Endothelial cell of umbilical vein (primary cell): ENCODE results near the gene ITPRIPL1. TPM values are rescaled to one million over a fixed set of nuclear protein-coding genes. Genes with fewer than 3 reads are reported as not detected.
A peak's percentile ranks its signal among the peaks of the same experiment; 100 is the strongest.

Experiments used
- BruUV-seq: library from RNA; stranded (reverse); fragments of 400-500 nt; replicated peaks from 2 replicates; lab custom pipeline; 2021; lab: Mats Ljungman, UMichigan
- CTCF ChIA-PET: fragments of 300-600, 350-600 bp; sonication (Branson Sonifier 250); formaldehyde crosslinking; loops from one replicate; lab custom pipeline; 2021; ENCODE audit warnings: antibody characterized with exemption, inconsistent platforms; lab: Charles Lee
- POLR2A ChIA-PET: fragments of 300-600, 350-600 bp; sonication (Branson Sonifier 250); formaldehyde crosslinking; loops from one replicate; lab custom pipeline; 2021; ENCODE audit warnings: antibody characterized with exemption, inconsistent platforms; lab: Charles Lee
- DNase-seq: peaks from one replicate; pipeline ENCODE4 v3.0.0-alpha.2; 2011; ENCODE audit warnings: low read depth, low spot score
- FAIRE-seq: peaks from 2 replicates; lab custom pipeline; 2011; peaks lifted over from hg19 to GRCh38; lab: Jason Lieb, UNC
- H2AFZ ChIP-seq: 2 replicates; pipeline ENCODE4 v1.6.0; 2012; ENCODE audit warnings: low read depth, low read length, control low read depth, inconsistent platforms
- H3K27ac ChIP-seq: 2 replicates; pipeline ENCODE4 v1.5.1; 2011; ENCODE audit warnings: low read depth, mild to moderate bottlenecking, control low read depth, low read length, moderate library complexity; ENCODE audit not compliant: insufficient read depth
- H3K27me3 ChIP-seq, 2 experiments: 2 replicates each; pipeline versions ENCODE4 v1.6.0 to v1.6.1; 2011; ENCODE audit warnings: low read length in 2 of 2, mixed read lengths in 1 of 2; ENCODE audit not compliant: control insufficient read depth in 2 of 2, insufficient read depth in 2 of 2
- H3K36me3 ChIP-seq, 2 experiments: 2 replicates in 1 of 2; 3 replicates in 1 of 2; pipeline ENCODE4 v1.5.1; 2011; ENCODE audit warnings: low read length in 2 of 2, mild to moderate bottlenecking in 1 of 2, moderate library complexity in 1 of 2; ENCODE audit not compliant: control insufficient read depth in 2 of 2, insufficient read depth in 2 of 2; ENCODE audit errors: extremely low read depth in 1 of 2
- H3K4me1 ChIP-seq: 3 replicates; pipeline ENCODE4 v1.5.1; 2011; ENCODE audit warnings: mild to moderate bottlenecking, low read length; ENCODE audit not compliant: control insufficient read depth, insufficient read depth; ENCODE audit errors: extremely low read depth
- H3K4me2 ChIP-seq: 2 replicates; pipeline ENCODE4 v1.6.1; 2011; ENCODE audit warnings: low read length, control low read depth, mixed read lengths; ENCODE audit not compliant: insufficient read depth
- H3K4me3 ChIP-seq, 3 experiments: fragments of 200-600 bp in 1 of 3; sonication (generic), shearing (Covaris generic) in 1 of 3; replicated peaks in 1 of 3; 2 replicates each; pipeline ENCODE4 v1.5.1; 2011 to 2016; ENCODE audit warnings: control low read depth in 3 of 3, low read length in 3 of 3, mild to moderate bottlenecking in 2 of 3, inconsistent platforms in 1 of 3, low read depth in 1 of 3, moderate library complexity in 1 of 3; ENCODE audit not compliant: insufficient read depth in 1 of 3
- H3K79me2 ChIP-seq: 2 replicates; pipeline ENCODE4 v1.6.0; 2012; ENCODE audit warnings: low read length, inconsistent platforms; ENCODE audit not compliant: control insufficient read depth, insufficient read depth
- H3K9ac ChIP-seq: replicated peaks from 2 replicates; pipeline ENCODE3; 2011; ENCODE audit warnings: low read length, control low read depth; ENCODE audit not compliant: insufficient read depth; ENCODE audit errors: extremely low read depth
- H3K9me1 ChIP-seq: replicated peaks from 3 replicates; pipeline ENCODE4 v1.6.0; 2011; ENCODE audit warnings: mild to moderate bottlenecking, low read length; ENCODE audit not compliant: control insufficient read depth, insufficient read depth; ENCODE audit errors: extremely low read depth
- H3K9me3 ChIP-seq: replicated peaks from 2 replicates; pipeline ENCODE4 v1.5.1; 2012; ENCODE audit warnings: low read length, inconsistent platforms; ENCODE audit not compliant: control insufficient read depth, insufficient read depth
- H4K20me1 ChIP-seq: replicated peaks from 2 replicates; pipeline ENCODE3; 2011; ENCODE audit warnings: mild to moderate bottlenecking, low read length; ENCODE audit not compliant: control insufficient read depth, insufficient read depth; ENCODE audit errors: extremely low read depth
- CTCF ChIP-seq, 2 donors: IDR thresholded peaks; 1 replicate in 1 of 2; 2 replicates in 1 of 2; pipeline ENCODE4 v1.5.1; 2011; ENCODE audit warnings: low read length in 2 of 2, mild to moderate bottlenecking in 2 of 2, moderate library complexity in 2 of 2, control low read depth in 1 of 2, inconsistent platforms in 1 of 2, low read depth in 1 of 2; ENCODE audit not compliant: insufficient read depth in 1 of 2; ENCODE audit errors: extremely low read depth in 1 of 2
- JUN ChIP-seq: IDR thresholded peaks from 2 replicates; pipeline ENCODE4 v1.6.1; 2011; ENCODE audit warnings: borderline replicate concordance, low read depth; ENCODE audit not compliant: insufficient read length, insufficient read depth
- MAX ChIP-seq: IDR thresholded peaks from 2 replicates; pipeline ENCODE4 v1.6.1; 2011; ENCODE audit not compliant: insufficient read depth, insufficient read length
- POLR2A ChIP-seq: IDR thresholded peaks from 2 replicates; pipeline ENCODE4 v1.6.1; 2012; ENCODE audit warnings: low read depth, mild to moderate bottlenecking, control low read depth, low read length
- POLR2AphosphoS5 ChIP-seq: IDR thresholded peaks from 2 replicates; pipeline ENCODE4 v1.6.1; 2012; ENCODE audit warnings: low read depth, mild to moderate bottlenecking, control low read depth, low read length, moderate library complexity; ENCODE audit not compliant: insufficient read depth
- dilution Hi-C: fragments of 300-500 bp; cut with MboI; formaldehyde crosslinking; loops from one replicate; pipeline ENCODE4 v1.15.0; 2019; ENCODE audit warnings: low sequenced_read_pairs; ENCODE audit not compliant: extremely low pct_ligation_motif_present
- intact Hi-C: fragments of 100-400 bp; cut with micrococcal nuclease; formaldehyde crosslinking; loops from one replicate; pipeline ENCODE4 v1.10.0; 2022
- polyA plus RNA-seq, 4 experiments: library from polyadenylated mRNA; depleted of rRNA in 3 of 4; stranded (reverse) in 3 of 4; unstranded in 1 of 4; fragments of >200 nt; gene quantifications; 2 replicates each; pipeline versions ENCODE4 v1.2.1 to v1.2.3, GENCODE V29; 2011 to 2012; ENCODE audit warnings: missing spikeins in 1 of 4
- total RNA-seq: library from RNA; stranded (reverse); gene quantifications from 2 replicates; pipeline ENCODE4 v1.2.3, GENCODE V29; 2021

The ITPRIPL1 gene
- total and polyA plus RNA-seq, 2 donors (not counting 3 experiments of a cell fraction or from before 2014, with no cell fraction given) = 2.6 to 5.8 TPM

GRCh38 chr2:96305091-96305978, 19.8 kb upstream of the ITPRIPL1 start, which contains the start of gene SNRNP200:
SNRNP200 (minus strand) TSS chr2:96305546; CDS start chr2:96305437, 109 bp downstream.
- BruUV-seq = no TSS peak
- TF ChIP-seq CTCF (IDR thresholded peaks at IDR 0.05; ENCODE audit: extremely low read depth in 1 of 2, insufficient read depth in 1 of 2, low read depth in 1 of 2, low read length in 2 of 2) = no peak
- no peak for TF ChIP-seq JUN
- peak; percentile 16 for TF ChIP-seq MAX
- TF ChIP-seq POLR2A = peak; percentile 58
- peak; percentile 93 for TF ChIP-seq POLR2AphosphoS5
- Histone ChIP-seq H3K9me1 (no peaks in the 10 kb centered on the region), H3K4me3 (peak within 1 kb of the TSS; percentile 60 to 81 (median 78)), H4K20me1 (no peaks in the 10 kb centered on the region), H3K27me3 (no peaks in the 10 kb centered on the region), H3K9me3 (no peaks in the 10 kb centered on the region), H3K9ac (peak within 1 kb of the TSS; percentile 72), H3K4me2 (peak within 1 kb of the TSS; percentile 86), H2AFZ (peak within 1 kb of the TSS; percentile 61), H3K27ac (peak within 1 kb of the TSS; percentile 63), H3K4me1 (peaks cover 11% of the 10 kb centered on the region), H3K79me2 (peaks cover 20% of the 10 kb centered on the region), H3K36me3 (peaks cover 15 to 21% of the 10 kb centered on the region in 2 experiments)
- intact Hi-C loops = loop anchor here (1.0 to 5.0 kb wide), 4 partner anchors 15 to 203 kb away; partner anchors contain the start of genes CIAO1, NCAPH and TMEM127
- peak; percentile 74 for DNase-seq
- dilution Hi-C loops = no loop called here
- peak; percentile 64 for FAIRE-seq
- CTCF ChIA-PET = interaction anchor here (0.9 to 1.6 kb wide), 4 partner anchors 11 to 204 kb away, joined by 3 to 5 read pairs (median 4); no protein-coding TSS in a partner anchor
- POLR2A ChIA-PET = no interaction called here
